ENCODE results near the gene C10orf90.

Gene C10orf90
- total RNA-seq: 0 to 0.08 (median 0) reads per million in 4 donors

- no peak for DNase-seq
Measured at GRCh38 chr10:126670056-126670894, at the start of gene C10orf90. TSS of gene C10orf90 (minus strand) at chr10:126670693. CDS start at chr10:126670480, 213 bp downstream.

- DNase-seq: no peak
Measured at GRCh38 chr10:126716366-126716765, 45.9 kb upstream of the C10orf90 start.

GRCh38 chr10:126713594-126713993, 43.1 kb upstream of the C10orf90 start:
- no peak for DNase-seq

DNA sequence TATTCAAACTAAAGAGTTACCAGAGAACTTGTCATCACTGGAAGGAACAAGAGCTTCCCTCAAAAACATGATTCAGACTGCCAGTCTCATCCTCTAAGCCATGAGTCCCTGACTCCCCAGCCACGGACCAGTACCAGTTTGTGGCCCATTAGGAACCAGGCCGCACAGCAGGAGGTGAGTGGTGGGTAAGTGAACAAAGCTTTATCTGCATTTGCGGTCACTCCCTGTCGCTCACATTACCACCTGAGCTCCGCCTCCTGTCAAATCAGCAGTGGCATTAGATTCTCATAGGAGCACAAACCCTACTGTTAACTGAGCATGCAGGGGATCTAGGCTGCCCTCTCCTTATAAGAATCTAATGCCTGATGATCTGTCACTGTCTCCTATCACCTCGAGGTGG, 42.2 kb upstream of the C10orf90 start:
- DNase-seq: no peak

- DNase-seq: no peak
Measured at GRCh38 chr10:126705951-126706565, 35.6 kb upstream of the C10orf90 start.

DNA sequence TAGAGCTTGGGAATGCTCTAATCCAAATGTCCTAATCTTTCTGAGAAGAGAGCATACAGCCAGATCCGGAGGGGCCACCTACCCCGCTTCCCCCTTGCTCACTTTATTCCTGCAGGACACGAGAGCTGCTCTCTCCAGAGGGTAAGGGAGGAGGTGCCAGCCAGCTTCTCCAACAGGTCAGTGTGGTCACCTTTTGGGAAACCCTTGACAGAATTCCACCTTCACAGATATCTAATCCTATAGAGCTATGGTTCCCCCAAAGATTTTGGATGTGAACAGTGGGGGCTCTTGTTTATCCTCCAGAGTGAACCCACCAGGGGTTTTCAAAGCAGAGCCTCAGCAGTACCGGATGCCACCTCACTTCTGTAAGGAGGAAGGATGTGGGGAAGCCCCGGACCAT, 34.6 kb upstream of the C10orf90 start:
- DNase-seq: no peak

DNA sequence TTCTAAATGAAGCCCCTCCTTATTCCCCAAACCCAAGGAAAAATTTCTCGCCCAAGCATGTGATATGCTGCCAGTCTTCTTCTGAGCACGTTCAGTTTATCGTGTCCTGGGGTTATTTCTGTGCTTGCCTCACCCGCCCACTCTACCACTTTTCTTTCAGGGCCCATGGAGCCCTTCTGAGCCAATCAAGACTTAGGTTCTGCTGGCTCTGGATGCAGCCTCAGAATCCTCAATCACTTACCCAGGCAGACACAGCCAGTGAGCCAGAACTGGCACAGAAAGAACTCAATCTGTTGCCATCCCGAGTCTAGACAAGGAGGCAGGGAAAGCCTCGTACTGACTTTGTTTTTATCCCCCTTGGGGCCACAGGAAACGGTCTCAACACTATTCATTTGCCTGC, 34.2 kb upstream of the C10orf90 start:
- no peak for DNase-seq

DNA sequence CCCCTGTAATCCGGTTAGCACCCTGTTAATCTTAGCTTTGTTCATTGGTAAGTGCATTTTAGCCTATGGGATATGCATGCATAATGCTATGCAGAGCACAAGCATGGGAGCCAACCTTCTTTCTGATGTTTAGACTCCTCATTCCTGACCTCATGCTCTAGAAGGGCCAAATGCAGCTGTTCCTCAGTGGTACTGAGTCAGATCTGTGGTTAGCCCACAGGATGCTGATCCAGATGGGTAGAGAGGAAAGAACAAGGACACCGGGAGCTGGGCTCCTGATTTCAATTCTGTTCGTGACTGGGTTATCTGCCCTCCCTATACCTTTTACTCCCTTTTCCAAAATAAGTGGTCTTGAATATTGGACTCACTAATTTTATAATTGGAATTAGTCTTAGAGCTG, 31.7 kb upstream of the C10orf90 start:
- DNase-seq: no peak

- DNase-seq: no peak
Measured at GRCh38 chr10:126701526-126701925, 31.0 kb upstream of the C10orf90 start.

DNA sequence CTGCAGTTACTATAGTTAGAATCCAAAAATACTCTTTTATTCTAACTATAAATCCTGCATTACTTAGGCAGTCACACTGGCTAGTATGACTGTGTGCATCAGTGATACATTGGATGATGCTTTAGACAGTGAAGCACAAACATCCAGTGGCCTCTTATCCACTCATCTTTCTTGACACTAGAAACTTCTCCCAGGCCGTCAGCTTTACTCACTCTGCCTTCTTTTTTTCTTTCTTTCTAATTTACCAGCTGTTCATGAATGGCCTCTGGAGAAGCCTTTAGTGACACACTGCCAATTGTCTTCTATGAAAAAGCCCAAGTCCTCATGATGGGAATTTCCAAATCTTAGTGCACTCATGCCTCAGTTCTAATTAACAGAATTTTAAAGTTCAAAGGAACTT, 26.2 kb upstream of the C10orf90 start:
- no peak for DNase-seq

GRCh38 chr10:126691456-126691855, 21.0 kb upstream of the C10orf90 start:
- no peak for DNase-seq

GRCh38 chr10:126690534-126690933, 20.0 kb upstream of the C10orf90 start:
- no peak for DNase-seq

GRCh38 chr10:126689461-126689994, 19.0 kb upstream of the C10orf90 start:
- no peak for DNase-seq

GRCh38 chr10:126687121-126687606, 16.7 kb upstream of the C10orf90 start:
- DNase-seq: no peak

DNA sequence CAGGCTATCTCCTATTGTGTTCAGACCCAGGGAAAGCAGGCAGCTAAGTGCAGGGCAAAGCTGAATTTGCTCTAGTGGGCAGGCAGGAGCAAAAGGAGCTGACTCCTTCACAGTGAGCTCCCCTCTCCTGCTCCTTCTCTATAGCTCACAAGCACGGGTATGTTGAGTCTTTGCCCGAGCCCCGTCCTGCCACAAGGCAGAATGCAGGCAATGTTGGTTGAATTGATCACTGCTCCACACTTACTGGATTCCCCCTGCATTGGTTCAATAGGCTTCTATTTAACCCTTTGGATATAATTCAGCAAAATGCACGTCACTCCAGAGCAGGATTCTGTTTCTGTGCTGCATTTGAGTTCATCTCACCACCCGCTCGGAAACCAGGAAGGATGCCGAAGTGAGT, 16.2 kb upstream of the C10orf90 start:
- DNase-seq: no peak

GRCh38 chr10:126686268-126686667, 15.8 kb upstream of the C10orf90 start:
- no peak for DNase-seq

- no peak for DNase-seq
Measured at GRCh38 chr10:126685756-126686155, 15.3 kb upstream of the C10orf90 start.

DNA sequence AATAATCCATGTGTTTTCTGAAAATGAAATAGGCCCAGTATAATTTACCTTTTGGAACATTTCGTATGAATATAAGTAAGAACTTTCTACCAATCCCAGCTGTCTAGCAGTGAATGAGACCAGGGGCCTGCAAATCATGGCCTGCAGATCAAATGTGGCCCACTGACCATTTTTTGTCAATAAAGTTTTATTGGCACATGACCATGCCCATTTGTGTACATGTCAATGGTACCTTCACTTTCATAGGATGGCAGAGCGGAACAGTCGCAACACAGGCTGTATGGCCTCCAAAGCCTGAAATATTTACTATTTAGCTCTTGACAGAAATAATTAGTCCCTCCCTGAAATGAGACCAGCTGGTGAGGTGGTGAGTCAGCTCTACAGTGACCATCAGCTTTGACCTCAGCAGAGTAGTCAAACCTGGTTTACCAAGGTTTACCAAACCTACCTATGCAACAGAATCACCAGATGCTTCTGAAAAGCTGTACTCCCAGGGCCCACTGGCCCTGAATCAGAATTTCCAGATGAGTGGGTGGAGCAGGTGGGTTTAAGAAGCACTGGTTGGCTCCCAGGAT, 13.8 kb upstream of the C10orf90 start:
- DNase-seq: no peak

DNA sequence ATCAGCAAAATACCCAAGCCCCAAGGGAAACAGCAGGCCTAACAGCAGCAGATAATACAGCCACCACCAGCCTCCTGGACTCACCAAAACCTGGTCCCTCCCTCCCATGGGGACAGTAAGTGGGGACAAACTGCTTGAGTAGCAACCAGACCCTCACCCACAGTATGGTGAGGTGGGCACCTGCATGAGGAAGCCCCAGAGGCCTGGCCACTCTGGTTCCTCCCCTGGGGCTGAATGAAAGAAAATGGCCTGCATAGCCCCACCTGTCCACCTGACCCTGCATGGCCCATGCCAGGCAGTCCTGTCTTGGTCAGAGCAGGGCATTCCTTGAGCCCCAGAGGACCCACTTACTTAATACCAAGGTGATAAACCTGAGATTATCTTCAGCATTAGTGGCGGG, 13.0 kb upstream of the C10orf90 start:
- no peak for DNase-seq

DNA sequence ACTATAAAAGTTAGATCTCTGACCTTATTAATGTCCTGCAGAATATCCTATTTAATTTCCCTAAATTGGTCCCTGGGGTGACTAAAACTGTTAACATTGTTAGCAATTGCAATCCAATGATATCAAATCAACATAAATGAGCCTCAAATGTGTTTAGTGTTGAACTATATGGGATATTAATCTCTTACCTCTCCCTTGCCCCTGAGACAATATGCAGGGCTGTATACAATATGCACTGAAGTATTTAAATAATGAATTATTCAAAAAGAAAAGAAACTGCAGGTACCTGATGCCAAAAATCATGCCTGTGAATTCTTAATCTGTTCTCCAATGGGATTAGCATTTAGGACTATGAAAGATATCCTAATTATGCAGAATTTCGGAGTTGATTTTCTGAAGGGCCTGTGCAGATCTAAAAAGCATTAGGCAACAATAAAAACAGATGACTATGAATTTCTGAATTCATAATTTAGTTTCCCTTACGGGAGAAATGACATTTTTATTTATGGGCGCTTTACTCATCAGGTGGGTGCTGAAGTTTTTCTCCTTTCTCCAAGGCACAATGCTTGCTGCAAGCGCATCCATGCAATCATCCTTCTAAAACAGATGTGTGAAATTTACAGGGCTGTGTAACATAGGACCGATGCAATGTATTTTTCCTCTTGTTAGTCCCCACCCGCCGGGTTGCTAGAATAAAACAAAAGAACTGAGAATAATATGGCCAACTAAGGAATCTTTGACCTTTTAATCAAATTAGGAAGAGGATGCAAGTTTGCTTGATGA, 5.4 kb upstream of the C10orf90 start:
- no peak for DNase-seq

DNA sequence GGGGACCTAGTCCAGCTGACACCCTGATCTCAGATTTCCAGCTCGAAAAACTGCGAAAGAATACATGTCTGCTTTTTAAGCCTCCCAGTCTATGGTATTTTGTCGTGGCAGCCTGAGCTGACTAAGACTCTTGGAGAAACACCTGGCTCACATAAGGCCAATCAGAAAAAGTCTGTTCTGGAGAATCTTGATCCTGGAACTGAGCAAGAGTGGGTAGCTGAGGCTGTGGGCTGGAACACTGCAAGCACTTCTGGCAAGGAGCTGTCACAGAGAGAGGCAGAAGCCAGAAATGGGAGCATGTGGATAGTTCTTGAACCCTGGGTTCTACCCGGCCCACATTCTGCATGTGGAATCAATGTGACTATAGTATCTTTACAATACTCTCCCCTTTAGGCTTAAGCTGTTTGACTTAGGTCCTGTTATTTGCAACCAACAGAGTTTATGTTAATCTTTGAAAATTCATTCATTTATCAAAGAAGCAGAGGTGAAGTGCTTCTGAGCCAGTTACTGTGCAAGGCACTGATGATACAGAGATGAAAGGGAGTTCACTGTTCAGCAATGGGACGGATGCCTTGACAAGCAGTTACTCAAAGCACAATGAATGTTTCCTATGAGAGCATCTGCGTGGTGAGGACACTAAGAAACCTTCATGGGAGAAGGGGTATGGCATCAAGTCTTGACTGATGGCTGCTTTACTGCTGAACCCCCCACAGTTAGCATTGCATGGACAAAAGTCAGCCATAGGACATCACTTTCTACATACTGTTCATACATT, 4.4 kb upstream of the C10orf90 start:
- no peak for DNase-seq

DNA sequence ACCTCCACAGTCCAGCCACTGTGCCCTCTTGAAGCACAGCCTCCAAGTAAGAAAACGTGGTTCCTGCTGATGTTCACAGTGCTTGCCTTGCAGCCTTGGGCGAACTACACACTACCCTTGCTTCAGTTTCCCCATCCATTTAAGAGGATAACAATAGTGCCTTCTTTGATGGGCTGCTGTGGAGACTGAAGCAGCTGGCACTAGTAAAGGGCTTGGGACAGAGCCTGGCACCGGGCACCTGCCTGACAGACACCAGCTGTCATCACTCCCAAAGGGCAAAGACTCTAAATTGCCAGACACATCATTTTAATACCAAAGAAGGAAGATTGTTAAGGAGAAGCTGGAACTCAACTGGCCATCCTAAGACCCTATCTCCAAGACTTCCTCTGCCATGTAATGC, 3.1 kb upstream of the C10orf90 start:
- no peak for DNase-seq
